H9 (cell line): ENCODE results near the gene GPC3. TPM values are rescaled to one million over a fixed set of nuclear protein-coding genes. Genes with fewer than 3 reads are reported as not detected.
A peak's percentile ranks its signal among the peaks of the same experiment; 100 is the strongest.

Source experiments
- DNase-seq: peaks from one replicate; pipeline ENCODE4 v3.0.0-alpha.2; 2017
- H2AFZ ChIP-seq: one replicate; pipeline ENCODE4 v1.6.1; 2013; ENCODE audit warnings: mild to moderate bottlenecking, low read length, control low read depth, moderate library complexity
- H2AK5ac ChIP-seq: 2 replicates; pipeline ENCODE4 v1.6.1; 2013; ENCODE audit warnings: low read length, control low read depth, mixed read lengths; ENCODE audit not compliant: insufficient read length
- H2BK120ac ChIP-seq: one replicate; pipeline ENCODE4 v1.6.1; 2013; ENCODE audit warnings: low read depth, mild to moderate bottlenecking, low read length, control low read depth, inconsistent platforms; ENCODE audit not compliant: poor library complexity, severe bottlenecking
- H2BK12ac ChIP-seq: 2 replicates; pipeline ENCODE4 v1.6.1; 2013; ENCODE audit warnings: low read length, control low read depth, mixed read lengths, low read depth; ENCODE audit not compliant: insufficient read length
- H2BK15ac ChIP-seq: 2 replicates; pipeline ENCODE4 v1.6.1; 2013; ENCODE audit warnings: low read depth, low read length, control low read depth
- H2BK20ac ChIP-seq: one replicate; pipeline ENCODE4 v1.6.1; 2013; ENCODE audit warnings: low read depth, mild to moderate bottlenecking, low read length, control low read depth, inconsistent platforms; ENCODE audit not compliant: poor library complexity, severe bottlenecking
- H2BK5ac ChIP-seq: 2 replicates; pipeline ENCODE4 v1.6.1; 2013; ENCODE audit warnings: low read length, control low read depth, mixed read lengths; ENCODE audit not compliant: insufficient read length
- H3K14ac ChIP-seq: 2 replicates; pipeline ENCODE4 v1.6.1; 2013; ENCODE audit warnings: low read length, control low read depth; ENCODE audit not compliant: insufficient read depth
- H3K18ac ChIP-seq: 2 replicates; pipeline ENCODE4 v1.6.1; 2013; ENCODE audit warnings: low read depth, mild to moderate bottlenecking, mixed read lengths, low read length, control low read depth; ENCODE audit not compliant: insufficient read length
- H3K23ac ChIP-seq: 2 replicates; pipeline ENCODE4 v1.6.1; 2013; ENCODE audit warnings: low read length, control low read depth, mixed read lengths, low read depth; ENCODE audit not compliant: insufficient read length
- H3K23me2 ChIP-seq: 2 replicates; pipeline ENCODE4 v1.6.1; 2013; ENCODE audit warnings: low read depth, mild to moderate bottlenecking, mixed read lengths, low read length, control low read depth; ENCODE audit not compliant: insufficient read length, poor library complexity, severe bottlenecking
- H3K27ac ChIP-seq: 2 replicates; pipeline ENCODE4 v1.5.1; 2013; ENCODE audit warnings: low read length, control low read depth, mixed read lengths, low read depth; ENCODE audit not compliant: insufficient read length
- H3K27me3 ChIP-seq: 2 replicates; pipeline ENCODE4 v1.6.1; 2013; ENCODE audit warnings: low read length, control low read depth, inconsistent platforms; ENCODE audit not compliant: insufficient read depth
- H3K4ac ChIP-seq: 2 replicates; pipeline ENCODE4 v1.6.1; 2013; ENCODE audit warnings: low read depth, mild to moderate bottlenecking, control low read depth, inconsistent platforms, low read length, moderate library complexity
- H3K4me1 ChIP-seq: 2 replicates; pipeline ENCODE4 v1.6.1; 2013; ENCODE audit warnings: low read length, control low read depth, inconsistent platforms; ENCODE audit not compliant: insufficient read depth
- H3K4me2 ChIP-seq: 2 replicates; pipeline ENCODE4 v1.6.1; 2013; ENCODE audit warnings: low read length, control low read depth, mixed read lengths; ENCODE audit not compliant: insufficient read length, insufficient read depth
- H3K56ac ChIP-seq: 2 replicates; pipeline ENCODE4 v1.6.1; 2013; ENCODE audit warnings: low read depth, mild to moderate bottlenecking, mixed read lengths, low read length, control low read depth; ENCODE audit not compliant: insufficient read length
- H3K79me1 ChIP-seq: 2 replicates; pipeline ENCODE4 v1.6.1; 2013; ENCODE audit warnings: low read depth, mild to moderate bottlenecking, moderate library complexity, low read length, control low read depth, inconsistent platforms; ENCODE audit not compliant: insufficient read depth, poor library complexity, severe bottlenecking
- H3K79me2 ChIP-seq: 2 replicates; pipeline ENCODE4 v1.6.1; 2013; ENCODE audit warnings: low read length, control low read depth, inconsistent platforms; ENCODE audit not compliant: insufficient read depth
- H3K9ac ChIP-seq: 2 replicates; pipeline ENCODE4 v1.6.1; 2013; ENCODE audit warnings: low read length, control low read depth, mixed read lengths; ENCODE audit not compliant: insufficient read length; ENCODE audit errors: extremely low read depth
- H3K9me3 ChIP-seq: one replicate; pipeline ENCODE4 v1.6.1; 2013; ENCODE audit warnings: low read depth, low read length, inconsistent platforms; ENCODE audit not compliant: control insufficient read depth
- H3T11ph ChIP-seq: one replicate; pipeline ENCODE4 v1.6.1; 2013; ENCODE audit warnings: mild to moderate bottlenecking, low read length, control low read depth, inconsistent platforms
- H4K20me1 ChIP-seq: one replicate; pipeline ENCODE4 v1.6.1; 2013; ENCODE audit not compliant: control insufficient read depth, insufficient read length, insufficient read depth
- H4K5ac ChIP-seq: 2 replicates; pipeline ENCODE4 v1.6.1; 2013; ENCODE audit warnings: low read depth, mild to moderate bottlenecking, mixed read lengths, low read length, control low read depth; ENCODE audit not compliant: insufficient read length
- H4K8ac ChIP-seq: replicated peaks from 2 replicates; pipeline ENCODE4 v1.6.1; 2013; ENCODE audit warnings: low read length, control low read depth, mixed read lengths, low read depth; ENCODE audit not compliant: insufficient read length
- H4K91ac ChIP-seq: 2 replicates; pipeline ENCODE4 v1.6.1; 2013; ENCODE audit warnings: low read depth, mild to moderate bottlenecking, moderate library complexity, mixed read lengths, low read length, control low read depth; ENCODE audit not compliant: insufficient read length
- H3K27ac Mint-ChIP-seq, 3 experiments: 2 replicates in 2 of 3; 3 replicates in 1 of 3; pipeline ENCODE4 v1.8.0; 2020 to 2021; ENCODE audit warnings: mixed read lengths in 3 of 3, mild to moderate bottlenecking in 1 of 3, moderate library complexity in 1 of 3
- H3K27me3 Mint-ChIP-seq: 2 replicates; pipeline ENCODE4 v1.8.0; 2021; ENCODE audit warnings: low read depth, mild to moderate bottlenecking, moderate library complexity, mixed read lengths
- H3K36me3 Mint-ChIP-seq, 3 experiments: 2 replicates in 2 of 3; 3 replicates in 1 of 3; pipeline ENCODE4 v1.8.0; 2020 to 2021; ENCODE audit warnings: low read depth in 3 of 3, mixed read lengths in 3 of 3; ENCODE audit not compliant: insufficient read depth in 1 of 3
- H3K4me1 Mint-ChIP-seq, 2 experiments: 2 replicates each; pipeline ENCODE4 v1.8.0; 2020; ENCODE audit warnings: mixed read lengths in 2 of 2
- H3K4me3 Mint-ChIP-seq, 2 experiments: 2 replicates in 1 of 2; 3 replicates in 1 of 2; pipeline ENCODE4 v1.8.0; 2020 to 2021; ENCODE audit warnings: mild to moderate bottlenecking in 2 of 2, mixed read lengths in 2 of 2, moderate library complexity in 1 of 2
- H3K9me3 Mint-ChIP-seq, 2 experiments: 2 replicates in 1 of 2; 3 replicates in 1 of 2; pipeline ENCODE4 v1.8.0; 2020; ENCODE audit warnings: mild to moderate bottlenecking in 2 of 2, mixed read lengths in 2 of 2, moderate library complexity in 1 of 2
- WGBS: extraction: QIAGEN DNeasy Blood & Tissue Kit; methylation state at CpG from one replicate; pipeline ENCODE4 v1.1.7; 2013; ENCODE audit warnings: missing lambda C conversion rate, low lambda C conversion rate, mixed read lengths; ENCODE audit not compliant: insufficient read length; ENCODE audit errors: extremely low coverage; 5-methylcytosine and 5-hydroxymethylcytosine counted together
- total RNA-seq: library from RNA; stranded (reverse); gene quantifications from 2 replicates; pipeline ENCODE4 v1.2.1, GENCODE V29; 2021
- TF ChIP-seq, protein P1 (sequence below): fragments of 200-600 bp; sonication (generic); conservative IDR thresholded peaks from 3 replicates; pipeline ENCODE4 v1.8.0; 2021; ENCODE audit warnings: antibody characterized with exemption, mild to moderate bottlenecking

GPC3 gene
- total RNA-seq, 1 experiment from 2014 or later, result 108 TPM

DNA sequence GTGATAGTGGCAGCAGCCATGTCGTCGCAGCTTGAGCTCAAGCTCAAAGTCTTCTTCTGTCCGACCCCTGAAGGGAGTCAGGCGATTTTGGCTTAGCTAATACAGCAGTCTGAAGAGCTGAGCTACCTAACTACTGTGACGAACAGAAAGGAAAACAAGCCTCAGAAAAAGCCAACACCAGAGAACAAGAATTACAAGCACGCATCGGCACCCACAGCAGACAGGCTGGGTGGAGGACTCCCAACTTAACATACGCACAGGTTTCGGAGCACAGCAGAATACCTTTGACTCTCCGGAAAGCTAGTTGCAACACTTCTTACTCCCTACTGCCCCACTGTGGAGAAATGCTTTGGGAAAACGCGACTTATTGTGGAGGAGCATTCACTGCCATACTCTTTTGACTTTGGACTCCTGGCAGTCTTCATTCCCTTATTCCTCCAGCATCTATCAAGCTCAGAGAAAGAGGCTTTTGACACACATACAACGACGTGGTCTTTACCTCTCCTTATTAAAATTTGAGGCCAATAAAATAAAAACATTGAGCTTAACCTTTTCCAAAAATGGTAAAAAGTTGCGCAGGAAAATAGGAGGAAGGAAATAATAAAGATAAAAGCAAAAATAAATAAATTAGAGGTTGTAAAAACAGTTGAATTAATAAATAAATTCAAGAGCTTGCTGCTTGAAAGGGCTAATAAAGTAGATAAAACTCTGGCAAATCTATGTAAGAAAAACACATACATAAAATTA, 41.3 kb upstream of the GPC3 start:
- H3K27me3 Mint-ChIP-seq, result peaks cover 2% of the 10 kb centered on the region; the same call in 1 of the 2 replicates
- H2AFZ ChIP-seq, result no peak overlapping the region
- no peak overlapping the region for H2BK5ac ChIP-seq
- no peak overlapping the region for H3T11ph ChIP-seq
- no CpG with 5 or more reads among the region's 15 CpGs for WGBS
- no peak overlapping the region for H3K27ac ChIP-seq
- peak overlapping the region; percentile 63 for H3K4me2 ChIP-seq
- H3K36me3 Mint-ChIP-seq, result no peaks in the 10 kb centered on the region
- H3K14ac ChIP-seq, result no peak overlapping the region
- no peak overlapping the region for H2BK20ac ChIP-seq
- no peaks in the 10 kb centered on the region for H3K79me1 ChIP-seq
- no peaks in the 10 kb centered on the region for H3K27me3 ChIP-seq
- peak; percentile 61 for DNase-seq
- H3K9me3 Mint-ChIP-seq, result no peaks in the 10 kb centered on the region; a peak in 1 of 5 replicates
- H2BK15ac ChIP-seq, result no peak overlapping the region
- H4K91ac ChIP-seq, result no peak overlapping the region
- H3K4me1 ChIP-seq, result no peaks in the 10 kb centered on the region
- no peak overlapping the region for H3K23ac ChIP-seq
- no peaks in the 10 kb centered on the region for H3K79me2 ChIP-seq
- no peaks in the 10 kb centered on the region for H4K20me1 ChIP-seq
- H4K8ac ChIP-seq, result no peak overlapping the region
- H3K27ac Mint-ChIP-seq, result peak overlapping the region in 1 of 3 experiments; percentile 66; a peak in 1 of 7 replicates
- no peaks in the 10 kb centered on the region for H3K9me3 ChIP-seq
- H3K4ac ChIP-seq, result no peak overlapping the region
- H2BK120ac ChIP-seq, result no peak overlapping the region
- H3K18ac ChIP-seq, result no peak overlapping the region
- peaks cover 11 to 16% of the 10 kb centered on the region in 2 experiments for H3K4me1 Mint-ChIP-seq
- H3K4me3 Mint-ChIP-seq, result peak overlapping the region; percentile 55 to 66; a peak in 4 of 5 replicates
- no peaks in the 10 kb centered on the region for H3K23me2 ChIP-seq
- H2BK12ac ChIP-seq, result no peak overlapping the region
- TF ChIP-seq, protein P1, sequence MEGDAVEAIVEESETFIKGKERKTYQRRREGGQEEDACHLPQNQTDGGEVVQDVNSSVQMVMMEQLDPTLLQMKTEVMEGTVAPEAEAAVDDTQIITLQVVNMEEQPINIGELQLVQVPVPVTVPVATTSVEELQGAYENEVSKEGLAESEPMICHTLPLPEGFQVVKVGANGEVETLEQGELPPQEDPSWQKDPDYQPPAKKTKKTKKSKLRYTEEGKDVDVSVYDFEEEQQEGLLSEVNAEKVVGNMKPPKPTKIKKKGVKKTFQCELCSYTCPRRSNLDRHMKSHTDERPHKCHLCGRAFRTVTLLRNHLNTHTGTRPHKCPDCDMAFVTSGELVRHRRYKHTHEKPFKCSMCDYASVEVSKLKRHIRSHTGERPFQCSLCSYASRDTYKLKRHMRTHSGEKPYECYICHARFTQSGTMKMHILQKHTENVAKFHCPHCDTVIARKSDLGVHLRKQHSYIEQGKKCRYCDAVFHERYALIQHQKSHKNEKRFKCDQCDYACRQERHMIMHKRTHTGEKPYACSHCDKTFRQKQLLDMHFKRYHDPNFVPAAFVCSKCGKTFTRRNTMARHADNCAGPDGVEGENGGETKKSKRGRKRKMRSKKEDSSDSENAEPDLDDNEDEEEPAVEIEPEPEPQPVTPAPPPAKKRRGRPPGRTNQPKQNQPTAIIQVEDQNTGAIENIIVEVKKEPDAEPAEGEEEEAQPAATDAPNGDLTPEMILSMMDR, result peak; percentile 77
- no peak overlapping the region for H2AK5ac ChIP-seq
- H4K5ac ChIP-seq, result no peak overlapping the region
- no peak overlapping the region for H3K56ac ChIP-seq
- no peak overlapping the region for H3K9ac ChIP-seq
